HG02885 (cell line): ENCODE data around the gene STAP1.
A peak's percentile ranks its signal among the peaks of the same experiment; 100 is the strongest.

Experiments
- ATAC-seq: cut with Tn5 transposase; IDR thresholded peaks from one replicate; pipeline ENCODE4 v1.9.1; 2021; ENCODE audit warnings: mild to moderate bottlenecking; ENCODE audit not compliant: unreplicated experiment, poor library complexity

Gene STAP1

DNA sequence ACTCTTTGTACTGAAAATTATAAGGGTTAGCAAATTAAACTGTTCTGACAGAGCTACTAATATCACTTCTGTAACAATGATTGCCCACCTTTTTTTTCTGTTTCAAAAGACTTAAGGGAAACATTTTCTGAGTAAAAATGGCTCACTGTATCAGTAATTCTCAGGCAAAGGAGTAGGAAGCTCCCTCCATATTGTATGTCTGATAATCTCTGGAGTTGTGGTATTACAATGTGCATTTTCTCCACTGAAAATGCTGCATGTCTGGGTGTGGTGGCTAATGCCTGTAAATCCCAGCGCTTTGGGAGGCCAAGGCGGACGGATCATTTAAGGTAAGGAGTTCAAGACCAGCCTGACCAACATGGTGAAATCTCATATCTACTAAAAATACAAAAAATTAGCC is 4.4 kb upstream of the STAP1 start:
- no peak for ATAC-seq

DNA sequence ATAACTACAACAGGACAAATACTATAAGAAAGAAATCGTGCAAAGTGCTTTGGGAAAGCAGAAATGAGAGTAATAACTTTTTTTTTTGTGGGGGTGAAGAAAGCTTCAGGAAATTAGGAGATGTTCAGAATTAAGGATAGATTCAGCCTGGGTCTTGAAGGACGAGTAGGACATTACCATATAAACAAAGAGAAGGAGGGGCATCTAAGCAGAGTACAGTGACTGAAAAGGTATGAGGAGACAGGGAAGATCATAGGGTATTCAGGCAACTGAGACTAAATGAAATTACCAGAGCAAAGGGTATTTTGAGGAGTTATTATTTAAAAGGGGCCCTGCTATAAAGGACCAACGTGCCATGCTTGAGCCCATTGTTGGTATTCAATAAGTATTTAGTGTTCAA is 3.1 kb upstream of the STAP1 start:
- ATAC-seq, result no peak

DNA sequence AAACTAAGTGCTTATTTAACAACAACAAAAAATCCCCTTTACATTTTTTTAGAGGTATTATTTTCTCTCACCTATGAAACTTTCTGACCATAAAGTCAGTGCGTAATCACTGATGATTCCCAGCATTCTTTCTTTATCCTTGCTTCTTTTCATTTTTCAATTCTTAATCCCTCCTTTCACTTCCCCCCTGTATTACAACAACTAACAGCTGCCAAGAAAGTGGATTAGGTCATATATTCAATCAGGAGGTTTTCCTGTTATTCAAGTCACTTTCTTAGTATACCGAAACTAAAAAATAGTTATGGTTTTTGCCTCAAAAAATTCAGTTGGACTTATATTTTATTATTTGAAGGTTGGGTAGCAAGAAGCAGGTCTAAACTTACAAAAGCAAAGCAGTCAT is 2.1 kb upstream of the STAP1 start:
- no peak for ATAC-seq

DNA sequence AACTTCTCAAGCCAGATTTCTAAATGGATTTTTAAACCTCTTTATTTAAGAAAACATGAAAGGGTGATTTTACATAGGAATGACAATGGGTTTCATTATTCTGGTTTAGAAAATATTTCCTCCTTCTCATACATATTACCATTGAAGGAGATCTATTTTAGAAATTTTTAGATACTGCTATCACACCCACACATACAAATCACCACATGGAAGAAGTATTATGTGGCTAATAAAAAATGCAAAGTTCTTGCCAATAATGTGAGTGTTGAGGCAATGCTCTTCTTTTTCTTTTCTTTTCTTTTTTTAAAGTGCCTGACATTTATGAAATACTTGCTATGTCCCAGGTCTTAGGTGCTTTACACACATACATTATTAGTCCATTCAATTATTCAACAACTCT is 6.8 kb downstream of the STAP1 start:
- no peak for ATAC-seq

DNA sequence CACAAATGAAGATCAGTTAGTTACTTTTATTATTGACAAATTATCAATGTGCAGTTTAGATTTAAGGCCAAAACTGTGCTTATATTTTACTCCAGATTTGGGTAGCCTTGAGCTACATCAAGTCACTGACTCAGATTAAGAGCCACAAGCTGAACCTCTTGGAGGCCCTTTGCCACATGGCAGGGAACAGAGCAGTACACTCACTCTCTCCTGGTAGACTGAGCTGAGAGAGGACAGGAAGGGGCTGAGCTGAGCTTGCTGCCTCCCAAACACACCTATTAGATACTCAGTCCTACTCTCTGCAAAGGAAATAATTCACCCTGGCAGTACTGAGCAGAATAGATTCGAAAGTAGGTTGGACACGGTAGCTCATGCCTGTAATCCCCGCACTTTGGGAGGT is 7.8 kb downstream of the STAP1 start:
- no peak for ATAC-seq

DNA sequence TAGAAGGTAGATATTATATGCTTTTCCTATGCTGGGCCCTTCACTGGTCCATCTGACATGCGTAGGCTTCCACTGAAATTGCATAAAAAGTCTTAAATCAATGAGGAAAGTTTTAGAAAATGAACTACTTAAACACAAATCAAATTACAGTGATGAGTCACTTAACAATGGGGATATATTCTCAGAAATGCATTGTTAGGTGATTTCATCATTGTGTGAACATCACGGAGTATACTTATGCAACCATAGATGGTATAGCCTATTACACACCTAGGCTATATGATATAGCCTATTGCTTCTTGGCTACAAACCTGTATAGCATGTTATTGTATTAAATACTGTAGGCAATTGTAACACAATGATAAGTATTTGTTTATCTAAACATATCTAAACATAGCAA is 10.3 kb downstream of the STAP1 start:
- ATAC-seq, result no peak

DNA sequence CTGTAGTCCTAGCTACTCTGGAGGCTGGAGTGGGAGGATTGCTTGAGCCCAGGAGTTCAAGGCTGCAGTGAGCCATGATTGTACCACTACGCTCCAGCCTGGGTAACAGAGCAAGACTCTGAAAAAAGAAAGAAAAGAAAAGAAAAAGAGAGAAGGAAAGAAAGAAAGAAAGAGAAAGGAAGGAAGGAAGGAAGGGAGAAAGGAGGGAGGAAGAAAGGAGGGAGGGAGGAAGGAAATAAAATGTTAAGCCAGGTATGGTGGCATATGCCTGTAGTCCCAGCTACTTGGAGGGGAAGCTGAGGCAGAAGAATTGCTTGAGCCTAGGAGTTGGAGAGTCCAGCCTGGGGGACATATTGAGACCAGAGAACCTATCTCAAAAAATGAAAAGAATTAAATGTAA is 12.0 kb downstream of the STAP1 start:
- ATAC-seq, result no peak

DNA sequence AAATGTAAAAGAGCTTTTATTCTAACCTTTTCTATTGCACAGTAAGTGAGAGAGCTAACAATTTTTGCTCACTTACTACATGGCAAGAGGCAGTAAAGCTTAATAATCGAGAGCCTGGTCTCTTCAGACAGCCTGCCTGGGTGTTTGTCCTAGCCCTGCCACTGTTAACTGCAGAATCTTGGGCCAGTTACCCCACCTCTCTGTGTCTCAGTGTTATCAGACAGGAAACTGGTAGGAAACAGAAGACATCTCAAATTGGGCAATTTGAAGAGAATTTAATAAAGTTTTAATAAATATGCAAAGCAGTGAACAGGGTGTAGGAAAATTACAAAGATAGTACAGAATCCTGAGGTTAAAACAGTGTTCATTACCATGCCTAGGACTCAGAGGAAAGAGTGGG is 13.4 kb downstream of the STAP1 start:
- no peak for ATAC-seq

DNA sequence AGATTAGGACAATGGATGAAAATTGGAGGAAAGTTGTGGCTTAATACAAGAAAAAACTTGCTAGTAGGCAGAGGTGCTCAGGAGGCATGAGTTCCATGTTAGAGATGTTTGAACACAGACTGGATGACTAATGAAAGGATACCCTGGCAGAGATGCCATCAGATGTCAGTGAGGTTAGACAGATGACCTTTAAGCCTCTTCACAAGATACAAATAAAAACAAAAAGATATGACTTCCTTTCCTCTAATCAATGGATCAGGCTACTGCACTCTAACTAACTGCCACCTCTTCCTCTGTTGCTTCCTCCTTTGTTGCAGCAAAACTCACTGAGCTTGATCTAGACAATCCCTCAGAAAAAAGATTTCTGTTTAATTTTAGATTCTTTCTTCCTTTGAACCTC is 14.7 kb downstream of the STAP1 start:
- no peak for ATAC-seq

DNA sequence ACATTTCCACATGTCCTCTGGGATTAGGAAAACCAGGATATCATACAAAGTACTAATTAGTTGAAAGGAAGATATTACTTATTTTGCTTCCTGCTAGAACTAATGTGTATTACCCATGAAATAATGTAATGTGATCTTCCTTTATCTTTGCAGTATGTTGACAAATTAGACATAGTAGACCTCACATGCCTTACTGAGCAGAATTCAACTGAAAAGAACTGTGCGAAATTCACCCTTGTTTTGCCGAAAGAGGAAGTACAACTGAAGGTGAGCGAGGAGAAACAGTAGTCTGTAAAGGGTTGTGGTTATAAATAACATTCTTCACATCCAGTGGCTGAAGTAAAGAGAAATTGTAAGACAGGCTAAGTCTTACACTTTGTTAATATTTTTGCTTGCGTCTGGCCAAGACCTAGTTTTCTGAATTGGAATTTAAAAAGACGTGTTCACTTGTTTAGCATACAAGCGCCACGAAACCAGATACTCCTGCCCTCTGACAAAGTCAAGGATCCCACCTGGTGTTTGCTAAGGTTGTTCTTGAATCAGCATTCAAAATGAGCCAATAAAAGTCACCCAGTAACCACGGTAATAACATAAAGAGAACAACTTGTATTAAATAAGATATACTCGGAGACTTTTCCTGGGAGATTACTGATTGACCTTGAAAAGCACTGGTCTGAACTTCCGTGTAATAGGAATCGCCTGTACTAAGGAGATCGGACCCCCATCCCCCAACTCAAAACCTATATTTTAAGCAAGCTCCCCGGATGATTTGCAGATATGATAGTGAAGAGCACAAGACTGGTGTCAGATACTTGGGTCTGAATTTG is 16.9 kb downstream of the STAP1 start:
- peak; percentile 89 for ATAC-seq

DNA sequence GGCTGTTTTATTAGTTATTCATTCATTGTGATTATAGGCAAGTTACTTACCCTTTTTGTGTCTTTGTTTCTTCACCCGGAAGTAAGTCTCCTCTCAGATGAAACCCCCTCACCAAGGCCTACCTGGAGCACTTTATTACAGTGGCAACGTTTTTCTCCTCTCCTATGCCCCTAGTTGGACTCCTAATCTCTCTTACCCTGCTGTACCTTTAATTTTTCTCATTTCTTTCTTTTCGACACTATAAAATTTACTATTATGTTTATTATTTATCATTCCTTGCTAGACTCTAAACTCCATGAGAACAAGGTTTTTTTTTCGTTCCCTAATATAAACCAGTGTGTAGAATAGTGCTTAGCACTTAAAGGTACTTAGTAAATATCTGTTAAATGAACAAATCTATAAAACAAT is 17.5 kb downstream of the STAP1 start:
- peak; percentile 2 for ATAC-seq

DNA sequence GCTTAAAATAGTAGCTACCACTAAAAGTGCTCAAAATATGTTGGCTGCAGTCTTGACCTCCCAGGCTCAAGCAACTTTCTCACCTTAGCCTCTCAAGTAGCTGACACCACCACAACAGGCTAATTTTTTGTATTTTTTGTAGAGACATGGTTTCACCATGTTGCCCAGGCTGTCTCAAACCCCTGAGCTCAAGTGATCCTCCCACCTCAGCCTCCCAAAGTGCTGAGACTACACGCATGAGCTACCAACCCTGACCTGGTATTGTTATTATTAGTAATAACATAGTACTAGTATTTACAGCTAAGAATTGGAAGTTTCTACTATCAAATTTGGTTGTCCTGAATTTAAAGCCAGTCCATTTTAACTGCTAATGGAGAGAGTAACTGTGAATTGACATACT is 18.0 kb downstream of the STAP1 start:
- peak; percentile 51 for ATAC-seq

DNA sequence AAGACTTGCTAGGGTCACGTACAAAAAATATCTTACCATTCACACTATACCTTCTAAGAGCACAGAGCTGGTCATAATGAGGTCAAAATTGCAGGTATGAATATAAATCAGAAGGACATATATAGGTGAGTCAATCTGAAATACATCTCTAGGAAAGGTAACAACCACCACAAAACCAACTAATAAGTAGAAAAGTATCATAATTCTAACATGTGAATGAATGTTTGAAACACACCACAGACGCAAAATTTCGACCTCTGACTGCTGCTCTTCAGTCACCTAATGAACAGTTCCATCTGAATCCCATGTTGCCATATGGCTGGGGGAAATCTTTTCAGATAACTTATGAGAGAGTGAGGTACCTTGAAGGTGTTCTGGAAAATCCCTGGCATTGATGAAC is 22.1 kb downstream of the STAP1 start:
- peak; percentile 37 for ATAC-seq

DNA sequence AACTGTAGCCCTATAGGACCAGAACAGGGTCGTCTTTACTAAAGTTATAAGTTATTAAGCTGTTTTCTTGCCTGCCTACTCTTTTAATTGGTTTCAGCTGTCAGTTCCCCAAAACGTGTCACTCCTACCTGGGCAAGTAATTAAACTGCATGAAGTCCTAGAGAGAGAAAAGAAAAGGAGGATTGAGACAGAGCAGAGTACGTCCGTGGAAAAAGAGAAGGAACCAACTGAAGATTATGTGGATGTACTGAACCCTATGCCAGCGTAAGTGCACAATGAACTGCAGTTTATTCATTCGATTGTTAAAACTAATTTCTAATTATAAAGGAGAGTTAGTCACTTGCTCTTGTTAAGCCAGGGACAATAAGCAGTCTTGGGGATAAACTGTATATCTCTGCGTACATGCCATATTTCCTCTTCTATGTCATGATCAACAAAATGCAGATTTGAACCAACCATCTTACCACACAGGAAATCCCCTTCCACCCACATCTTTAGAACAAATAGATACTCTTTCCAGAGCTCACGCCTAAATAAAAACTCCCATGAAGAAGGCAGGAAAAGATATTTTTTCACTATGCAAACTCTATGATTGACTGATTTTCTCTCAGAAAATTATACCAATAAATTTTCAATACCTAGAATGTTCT is 22.8 kb downstream of the STAP1 start:
- ATAC-seq, result peak; percentile 55

DNA sequence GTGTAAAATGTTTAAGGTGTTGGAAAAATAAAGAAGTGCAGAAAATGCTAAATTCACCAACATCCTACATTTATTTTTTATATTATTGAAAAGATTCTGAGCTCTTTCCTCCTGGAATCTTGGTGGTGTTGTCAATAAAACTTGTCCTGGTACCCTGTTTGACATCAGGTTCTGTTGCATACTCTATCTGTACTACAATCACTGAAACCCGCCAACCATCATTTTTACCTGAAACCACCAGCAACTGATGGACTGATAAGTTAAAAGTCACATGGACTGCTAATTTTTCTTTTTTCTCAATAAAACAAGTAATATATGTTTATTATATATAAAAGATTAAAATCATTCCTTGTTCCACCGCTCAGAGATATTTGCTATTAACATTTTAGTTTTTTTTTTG is 23.4 kb downstream of the STAP1 start:
- ATAC-seq, result no peak

DNA sequence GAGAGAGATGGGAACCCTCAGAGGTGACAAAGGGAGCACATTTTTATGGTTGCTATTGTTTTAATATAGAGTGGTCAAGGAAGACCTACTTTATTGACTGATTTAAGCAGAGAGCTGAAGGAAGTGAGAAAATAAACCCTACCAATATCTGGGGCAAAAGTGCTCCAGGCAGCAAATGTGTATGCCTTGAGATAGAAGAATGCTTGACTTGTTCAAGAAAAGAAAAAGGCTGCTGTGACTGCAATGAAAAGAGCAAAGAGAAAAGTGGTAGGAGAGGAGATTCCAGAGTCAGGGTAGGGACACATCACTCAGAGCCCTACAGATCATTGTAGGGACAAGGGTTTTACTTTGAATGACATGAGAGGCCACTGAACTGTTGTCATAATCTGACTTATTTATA is 26.0 kb downstream of the STAP1 start:
- no peak for ATAC-seq

DNA sequence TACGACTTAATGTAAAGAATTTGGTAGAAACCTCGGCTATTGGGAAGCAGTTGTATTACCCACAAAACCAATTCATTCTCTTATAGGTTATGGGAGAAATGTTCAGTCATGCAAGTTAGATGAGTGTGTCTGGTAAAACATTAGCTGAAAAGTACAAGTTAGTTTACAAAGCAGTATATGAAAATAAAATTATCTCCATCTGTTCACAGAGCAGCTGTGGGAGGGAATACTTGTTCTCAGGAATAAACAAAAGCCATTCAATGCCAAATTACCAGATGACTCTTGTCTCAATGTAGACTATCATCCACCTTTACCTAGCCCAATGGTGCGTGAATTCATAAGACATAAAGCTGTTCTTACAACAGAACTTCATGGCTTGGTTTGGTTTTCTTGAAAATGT is 28.6 kb downstream of the STAP1 start:
- no peak for ATAC-seq

DNA sequence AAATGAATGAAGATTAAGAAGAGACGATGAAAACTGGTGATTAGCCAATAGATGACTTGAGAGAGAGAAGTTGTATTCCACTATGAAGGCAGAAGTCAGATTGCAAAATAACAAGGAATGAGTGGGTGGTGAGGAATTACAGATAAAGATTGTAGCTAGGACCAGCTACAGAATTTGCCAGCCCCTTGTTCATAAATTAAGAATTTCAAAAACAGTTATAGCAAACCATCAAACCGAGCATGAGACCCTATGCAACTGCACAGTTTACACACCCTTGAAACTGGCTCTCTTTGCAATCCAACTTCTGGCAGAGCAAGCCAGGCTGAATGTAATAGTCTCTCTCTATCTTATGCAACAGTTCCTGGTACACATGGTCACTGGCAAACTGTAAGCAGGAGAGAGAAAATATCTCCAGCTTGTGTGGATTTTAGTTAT is 35.2 kb downstream of the STAP1 start:
- ATAC-seq, result no peak

DNA sequence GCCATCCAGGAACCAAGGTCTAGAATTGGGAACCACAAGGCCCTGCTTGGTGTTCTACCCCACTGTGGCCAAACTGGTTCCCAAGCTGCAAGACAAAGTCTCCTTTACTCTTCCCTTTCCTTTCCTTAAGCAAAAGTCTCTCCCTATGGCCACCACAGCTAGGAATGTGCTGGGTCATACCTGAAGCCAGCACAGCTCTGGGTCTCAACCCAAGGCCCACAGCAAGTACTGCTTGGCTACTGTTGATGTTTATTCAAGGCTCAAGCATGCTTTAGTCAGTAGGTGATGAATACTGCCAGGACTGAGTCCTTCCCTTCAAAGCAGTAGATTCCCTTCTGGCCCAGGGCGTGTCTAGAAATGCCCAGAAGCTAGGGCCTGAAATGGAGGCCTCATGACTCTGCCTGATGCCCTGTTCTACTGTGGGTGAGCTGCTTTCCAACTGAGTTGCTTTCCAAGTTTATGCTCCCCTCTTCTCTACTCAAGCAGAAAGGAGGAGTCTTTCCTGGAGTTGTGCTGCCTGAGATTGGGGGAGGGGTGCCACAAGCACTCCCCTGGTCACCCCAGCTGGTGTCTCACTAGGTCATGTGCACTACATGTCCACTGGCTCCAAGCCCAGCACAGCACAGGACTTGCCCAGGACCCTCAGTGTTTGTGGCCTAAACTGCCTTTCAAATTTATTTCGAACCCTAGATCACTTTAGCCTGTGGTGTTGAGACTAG is 44.9 kb downstream of the STAP1 start:
- no peak for ATAC-seq

DNA sequence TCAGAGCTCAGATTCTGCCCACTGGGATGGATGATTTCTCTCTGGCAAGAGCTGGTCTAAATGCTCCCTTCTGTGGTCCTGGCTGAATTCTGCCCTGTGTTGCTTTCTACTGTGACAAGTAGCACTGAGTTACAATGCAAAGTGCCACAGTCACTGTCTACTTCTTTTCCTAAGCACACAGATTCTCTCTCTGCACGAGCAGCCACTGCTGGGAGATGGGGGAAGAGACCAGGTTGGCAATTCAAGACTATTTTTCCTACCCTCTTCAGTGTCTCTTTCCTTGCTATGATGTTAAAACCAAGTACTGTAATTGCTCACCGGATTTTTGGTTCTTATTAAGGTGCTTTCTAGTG is 45.5 kb downstream of the STAP1 start:
- ATAC-seq, result no peak

DNA sequence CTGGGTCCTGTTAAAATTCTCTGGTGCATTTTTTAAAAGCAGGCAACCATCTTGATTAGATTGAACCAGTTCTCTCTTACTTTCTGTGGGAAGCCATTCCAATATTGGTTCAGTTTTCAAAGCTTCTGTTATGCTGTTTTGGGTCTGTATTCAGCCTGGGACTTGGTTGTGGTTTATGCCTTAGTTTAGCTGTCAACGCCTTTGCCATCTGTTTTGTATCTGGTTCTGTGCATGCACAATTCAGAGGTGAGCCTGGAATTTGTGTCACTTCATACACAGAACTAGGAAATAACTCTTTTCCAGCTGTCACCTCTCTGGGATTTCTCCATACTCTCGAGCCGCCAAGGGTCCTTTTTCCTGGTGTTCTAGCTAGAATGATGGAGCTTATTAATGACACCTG is 46.2 kb downstream of the STAP1 start:
- ATAC-seq, result no peak

DNA sequence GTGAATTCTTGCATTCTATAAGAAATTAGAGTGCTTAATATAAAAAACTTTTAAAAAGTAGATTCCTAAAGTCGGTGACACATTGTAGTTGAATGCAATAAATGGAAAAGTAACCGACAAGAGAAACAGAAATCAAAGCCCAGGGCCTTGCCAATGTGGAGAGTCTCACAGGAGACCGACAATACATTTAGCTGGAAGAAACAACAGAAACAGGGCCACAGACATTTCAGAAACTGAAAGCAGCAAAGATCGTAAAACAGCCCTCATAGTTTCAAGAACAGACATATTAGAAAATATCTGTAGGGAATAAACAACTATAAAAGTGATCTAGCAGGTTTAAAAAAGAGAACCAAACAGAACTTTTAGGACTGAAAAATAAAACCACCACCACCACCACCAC is 49.5 kb downstream of the STAP1 start:
- ATAC-seq, result no peak
